Measurements from ENCODE around the gene JAK1.

JAK1 gene

GRCh38 chr1:64856553-64856952 lies 109.8 kb downstream of the JAK1 start:
- Histone ChIP-seq H3K9ac (ENCODE audit: low read length) (no peak overlapping the region), H3K27ac (ENCODE audit: low read depth, low read length) (no peak overlapping the region), H3K27me3 (ENCODE audit: control insufficient read depth, insufficient read depth, low read length) (no peaks in the 10 kb centered on the region), H3K36me3 (ENCODE audit: control insufficient read depth, insufficient read depth, low read length) (peaks cover 54% of the 10 kb centered on the region), H3K9me3 (ENCODE audit: control insufficient read depth, insufficient read depth, low read depth, low read length) (no peaks in the 10 kb centered on the region), H3K4me1 (ENCODE audit: control insufficient read depth, insufficient read depth, low read length) (peaks cover 4% of the 10 kb centered on the region; the same call in 1 of the 2 replicates), H3K4me3 (ENCODE audit: low read depth, low read length) (no peak overlapping the region)

- no peaks in the 10 kb centered on the region for H3K27me3 ChIP-seq (ENCODE audit: control insufficient read depth, insufficient read depth, low read length)
- no peaks in the 10 kb centered on the region for H3K4me1 ChIP-seq (ENCODE audit: control insufficient read depth, insufficient read depth, low read length)
- H3K36me3 ChIP-seq (ENCODE audit: control insufficient read depth, insufficient read depth, low read length) = peaks cover 57% of the 10 kb centered on the region
- no peak overlapping the region for H3K27ac ChIP-seq (ENCODE audit: low read depth, low read length)
- no peaks in the 10 kb centered on the region for H3K9me3 ChIP-seq (ENCODE audit: control insufficient read depth, insufficient read depth, low read depth, low read length)
- no peak overlapping the region for H3K9ac ChIP-seq (ENCODE audit: low read length)
- no peak overlapping the region for H3K4me3 ChIP-seq (ENCODE audit: low read depth, low read length)
Observed at GRCh38 chr1:64855557-64855956, 110.8 kb downstream of the JAK1 start.

GRCh38 chr1:64854674-64855073 lies 111.7 kb downstream of the JAK1 start:
- peaks cover 59% of the 10 kb centered on the region for H3K36me3 ChIP-seq (ENCODE audit: control insufficient read depth, insufficient read depth, low read length)
- no peak overlapping the region for H3K4me3 ChIP-seq (ENCODE audit: low read depth, low read length)
- no peak overlapping the region for H3K9ac ChIP-seq (ENCODE audit: low read length)
- no peaks in the 10 kb centered on the region for H3K27me3 ChIP-seq (ENCODE audit: control insufficient read depth, insufficient read depth, low read length)
- no peaks in the 10 kb centered on the region for H3K4me1 ChIP-seq (ENCODE audit: control insufficient read depth, insufficient read depth, low read length)
- no peak overlapping the region for H3K27ac ChIP-seq (ENCODE audit: low read depth, low read length)
- H3K9me3 ChIP-seq (ENCODE audit: control insufficient read depth, insufficient read depth, low read depth, low read length) = no peaks in the 10 kb centered on the region

GRCh38 chr1:64851664-64852063 lies 114.7 kb downstream of the JAK1 start:
- no peak overlapping the region for H3K27ac ChIP-seq (ENCODE audit: low read depth, low read length)
- H3K9ac ChIP-seq (ENCODE audit: low read length) = no peak overlapping the region
- peaks cover 35% of the 10 kb centered on the region for H3K36me3 ChIP-seq (ENCODE audit: control insufficient read depth, insufficient read depth, low read length)
- no peak overlapping the region for H3K4me3 ChIP-seq (ENCODE audit: low read depth, low read length)
- no peaks in the 10 kb centered on the region for H3K27me3 ChIP-seq (ENCODE audit: control insufficient read depth, insufficient read depth, low read length)
- H3K9me3 ChIP-seq (ENCODE audit: control insufficient read depth, insufficient read depth, low read depth, low read length) = no peaks in the 10 kb centered on the region
- no peaks in the 10 kb centered on the region for H3K4me1 ChIP-seq (ENCODE audit: control insufficient read depth, insufficient read depth, low read length)

- peaks cover 37% of the 10 kb centered on the region for H3K36me3 ChIP-seq (ENCODE audit: control insufficient read depth, insufficient read depth, low read length)
- H3K4me1 ChIP-seq (ENCODE audit: control insufficient read depth, insufficient read depth, low read length) = no peaks in the 10 kb centered on the region
- H3K27me3 ChIP-seq (ENCODE audit: control insufficient read depth, insufficient read depth, low read length) = no peaks in the 10 kb centered on the region
- no peaks in the 10 kb centered on the region for H3K9me3 ChIP-seq (ENCODE audit: control insufficient read depth, insufficient read depth, low read depth, low read length)
- H3K9ac ChIP-seq (ENCODE audit: low read length) = no peak overlapping the region
- no peak overlapping the region for H3K27ac ChIP-seq (ENCODE audit: low read depth, low read length)
- H3K4me3 ChIP-seq (ENCODE audit: low read depth, low read length) = no peak overlapping the region
Observed at GRCh38 chr1:64850846-64851245, 115.5 kb downstream of the JAK1 start.

GRCh38 chr1:64849942-64850341 lies 116.4 kb downstream of the JAK1 start:
- no peak overlapping the region for H3K4me3 ChIP-seq (ENCODE audit: low read depth, low read length)
- no peak overlapping the region for H3K9ac ChIP-seq (ENCODE audit: low read length)
- H3K27me3 ChIP-seq (ENCODE audit: control insufficient read depth, insufficient read depth, low read length) = no peaks in the 10 kb centered on the region
- H3K4me1 ChIP-seq (ENCODE audit: control insufficient read depth, insufficient read depth, low read length) = no peaks in the 10 kb centered on the region
- H3K9me3 ChIP-seq (ENCODE audit: control insufficient read depth, insufficient read depth, low read depth, low read length) = no peaks in the 10 kb centered on the region
- H3K27ac ChIP-seq (ENCODE audit: low read depth, low read length) = no peak overlapping the region
- H3K36me3 ChIP-seq (ENCODE audit: control insufficient read depth, insufficient read depth, low read length) = peaks cover 36% of the 10 kb centered on the region

GRCh38 chr1:64848803-64849202 lies 117.5 kb downstream of the JAK1 start:
- Histone ChIP-seq H3K4me3 (ENCODE audit: low read depth, low read length) (no peak overlapping the region), H3K36me3 (ENCODE audit: control insufficient read depth, insufficient read depth, low read length) (peaks cover 33% of the 10 kb centered on the region), H3K27ac (ENCODE audit: low read depth, low read length) (no peak overlapping the region), H3K9me3 (ENCODE audit: control insufficient read depth, insufficient read depth, low read depth, low read length) (no peaks in the 10 kb centered on the region), H3K9ac (ENCODE audit: low read length) (no peak overlapping the region), H3K4me1 (ENCODE audit: control insufficient read depth, insufficient read depth, low read length) (no peaks in the 10 kb centered on the region), H3K27me3 (ENCODE audit: control insufficient read depth, insufficient read depth, low read length) (no peaks in the 10 kb centered on the region)

- Histone ChIP-seq H3K36me3 (ENCODE audit: control insufficient read depth, insufficient read depth, low read length) (peaks cover 37% of the 10 kb centered on the region), H3K4me1 (ENCODE audit: control insufficient read depth, insufficient read depth, low read length) (no peaks in the 10 kb centered on the region), H3K9me3 (ENCODE audit: control insufficient read depth, insufficient read depth, low read depth, low read length) (no peaks in the 10 kb centered on the region), H3K4me3 (ENCODE audit: low read depth, low read length) (no peak overlapping the region), H3K9ac (ENCODE audit: low read length) (no peak overlapping the region), H3K27ac (ENCODE audit: low read depth, low read length) (no peak overlapping the region), H3K27me3 (ENCODE audit: control insufficient read depth, insufficient read depth, low read length) (no peaks in the 10 kb centered on the region)
Observed at GRCh38 chr1:64848136-64848535, 118.2 kb downstream of the JAK1 start.

- Histone ChIP-seq H3K9ac (ENCODE audit: low read length) (no peak overlapping the region), H3K36me3 (ENCODE audit: control insufficient read depth, insufficient read depth, low read length) (peaks cover 37% of the 10 kb centered on the region), H3K27ac (ENCODE audit: low read depth, low read length) (no peak overlapping the region)
Observed at GRCh38 chr1:64847666-64848065, 118.7 kb downstream of the JAK1 start.

GRCh38 chr1:64846573-64847430 lies 119.5 kb downstream of the JAK1 start:
- Histone ChIP-seq H3K9me3 (ENCODE audit: control insufficient read depth, insufficient read depth, low read depth, low read length) (no peaks in the 10 kb centered on the region), H3K4me1 (ENCODE audit: control insufficient read depth, insufficient read depth, low read length) (no peaks in the 10 kb centered on the region), H3K27me3 (ENCODE audit: control insufficient read depth, insufficient read depth, low read length) (no peaks in the 10 kb centered on the region), H3K36me3 (ENCODE audit: control insufficient read depth, insufficient read depth, low read length) (peaks cover 35% of the 10 kb centered on the region), H3K4me3 (ENCODE audit: low read depth, low read length) (no peak overlapping the region), H3K27ac (ENCODE audit: low read depth, low read length) (no peak overlapping the region), H3K9ac (ENCODE audit: low read length) (no peak overlapping the region)

More at GRCh38 chr1:64847666-64848065, 118.7 kb downstream of the JAK1 start:
- Histone ChIP-seq H3K4me1 (ENCODE audit: control insufficient read depth, insufficient read depth, low read length) (no peaks in the 10 kb centered on the region), H3K9me3 (ENCODE audit: control insufficient read depth, insufficient read depth, low read depth, low read length) (no peaks in the 10 kb centered on the region), H3K4me3 (ENCODE audit: low read depth, low read length) (no peak overlapping the region), H3K27me3 (ENCODE audit: control insufficient read depth, insufficient read depth, low read length) (no peaks in the 10 kb centered on the region)

- Histone ChIP-seq H3K27ac (ENCODE audit: low read depth, low read length) (no peak overlapping the region), H3K9me3 (ENCODE audit: control insufficient read depth, insufficient read depth, low read depth, low read length) (no peaks in the 10 kb centered on the region), H3K36me3 (ENCODE audit: control insufficient read depth, insufficient read depth, low read length) (peaks cover 34% of the 10 kb centered on the region), H3K9ac (ENCODE audit: low read length) (no peak overlapping the region), H3K4me1 (ENCODE audit: control insufficient read depth, insufficient read depth, low read length) (no peaks in the 10 kb centered on the region), H3K4me3 (ENCODE audit: low read depth, low read length) (no peak overlapping the region), H3K27me3 (ENCODE audit: control insufficient read depth, insufficient read depth, low read length) (no peaks in the 10 kb centered on the region)
Observed at GRCh38 chr1:64845831-64846425, 120.4 kb downstream of the JAK1 start.

Data from HUES6 (cell line).